Measurements from ENCODE around the gene AURKA. TPM values are rescaled to one million over a fixed set of nuclear protein-coding genes. Genes with fewer than 3 reads are reported as not detected.
"Not testable (repeated sequence)": the region's sequence is repeated elsewhere in the genome, so short reads cannot be mapped to it uniquely, and the experiment has no call there.

The AURKA gene
- total RNA-seq, 1 donor from 2014 or later = 64.8 TPM

- H3K4me3 Mint-ChIP-seq (ENCODE audit: low read depth) = peak overlapping the region; percentile 28
- H3K27ac Mint-ChIP-seq = peak overlapping the region; percentile 95
- peaks cover 4% of the 10 kb centered on the region for H3K9me3 Mint-ChIP-seq
- H3K36me3 Mint-ChIP-seq (ENCODE audit: low read depth) = peaks cover 56% of the 10 kb centered on the region
- H3K27me3 Mint-ChIP-seq (ENCODE audit: low read depth) = no peaks in the 10 kb centered on the region
- no peak for DNase-seq (ENCODE audit: low spot score)
- intact Hi-C loops (cut with micrococcal nuclease) = loop anchor here (1.0 kb wide), 1 partner anchor 22 kb away; no protein-coding TSS in a partner anchor
- H3K4me1 Mint-ChIP-seq (ENCODE audit: low read depth) = peaks cover 63% of the 10 kb centered on the region
Observed at GRCh38 chr20:56417911-56418310, 25.9 kb upstream of the AURKA start.

- Mint-ChIP-seq H3K27me3 (ENCODE audit: low read depth) (no peaks in the 10 kb centered on the region), H3K4me1 (ENCODE audit: low read depth) (peaks cover 62% of the 10 kb centered on the region), H3K36me3 (ENCODE audit: low read depth) (peaks cover 58% of the 10 kb centered on the region), H3K4me3 (ENCODE audit: low read depth) (no peak overlapping the region), H3K9me3 (peaks cover 6% of the 10 kb centered on the region), H3K27ac (peak overlapping the region; percentile 47)
- DNase-seq (ENCODE audit: low spot score) = no peak
- intact Hi-C loops (cut with micrococcal nuclease) = no loop called here
Observed at GRCh38 chr20:56417402-56417801, 25.4 kb upstream of the AURKA start.

- DNase-seq (ENCODE audit: low spot score) = no peak
- Mint-ChIP-seq H3K27ac (peak overlapping the region; percentile 90), H3K4me1 (ENCODE audit: low read depth) (peaks cover 60% of the 10 kb centered on the region), H3K9me3 (peaks cover 9% of the 10 kb centered on the region), H3K27me3 (ENCODE audit: low read depth) (no peaks in the 10 kb centered on the region), H3K36me3 (ENCODE audit: low read depth) (peaks cover 61% of the 10 kb centered on the region), H3K4me3 (ENCODE audit: low read depth) (peak overlapping the region; percentile 48)
- intact Hi-C loops (cut with micrococcal nuclease) = loop anchor here (1.0 to 2.0 kb wide), 3 partner anchors 14 to 53 kb away; partner anchors contain the start of genes AURKA, CSTF1 and RTF2
Observed at GRCh38 chr20:56414842-56415765, 23.1 kb upstream of the AURKA start.

GRCh38 chr20:56412949-56413348 is 20.9 kb upstream of the AURKA start:
- intact Hi-C loops (cut with micrococcal nuclease) = no loop called here
- peaks cover 64% of the 10 kb centered on the region for H3K36me3 Mint-ChIP-seq (ENCODE audit: low read depth)
- peak overlapping the region; percentile 92 for H3K27ac Mint-ChIP-seq
- peaks cover 51% of the 10 kb centered on the region for H3K4me1 Mint-ChIP-seq (ENCODE audit: low read depth)
- H3K4me3 Mint-ChIP-seq (ENCODE audit: low read depth) = peak overlapping the region; percentile 83
- no peaks in the 10 kb centered on the region for H3K27me3 Mint-ChIP-seq (ENCODE audit: low read depth)
- no peak for DNase-seq (ENCODE audit: low spot score)
- H3K9me3 Mint-ChIP-seq = peaks cover 9% of the 10 kb centered on the region

- intact Hi-C loops (cut with micrococcal nuclease) = no loop called here
- Mint-ChIP-seq H3K4me3 (ENCODE audit: low read depth) (peak overlapping the region; percentile 83), H3K9me3 (peaks cover 9% of the 10 kb centered on the region), H3K36me3 (ENCODE audit: low read depth) (peaks cover 64% of the 10 kb centered on the region), H3K27ac (peak overlapping the region; percentile 92), H3K4me1 (ENCODE audit: low read depth) (peaks cover 48% of the 10 kb centered on the region), H3K27me3 (ENCODE audit: low read depth) (no peaks in the 10 kb centered on the region)
- DNase-seq (ENCODE audit: low spot score) = no peak
Observed at GRCh38 chr20:56412473-56412790, 20.4 kb upstream of the AURKA start.

- no peak for DNase-seq (ENCODE audit: low spot score)
- Mint-ChIP-seq H3K27me3 (ENCODE audit: low read depth) (no peaks in the 10 kb centered on the region), H3K4me3 (ENCODE audit: low read depth) (peak within 1 kb of the TSS; percentile 83)
Observed at GRCh38 chr20:56411759-56412472, 19.9 kb upstream of the AURKA start, which contains the start of gene CASS4. CASS4 (plus strand) TSS chr20:56412260; CDS start chr20:56412459, 199 bp downstream.

GRCh38 chr20:56411287-56411686 is 19.3 kb upstream of the AURKA start:
- H3K4me1 Mint-ChIP-seq (ENCODE audit: low read depth) = peaks cover 38% of the 10 kb centered on the region
- intact Hi-C loops (cut with micrococcal nuclease) = not testable (repeated sequence)

More at GRCh38 chr20:56411759-56412472, 19.9 kb upstream of the AURKA start, which contains the start of gene CASS4:
- Mint-ChIP-seq H3K4me1 (ENCODE audit: low read depth) (peaks cover 44% of the 10 kb centered on the region), H3K9me3 (peaks cover 9% of the 10 kb centered on the region), H3K27ac (peak within 1 kb of the TSS; percentile 92), H3K36me3 (ENCODE audit: low read depth) (peaks cover 64% of the 10 kb centered on the region)
- intact Hi-C loops (cut with micrococcal nuclease) = no loop called here

GRCh38 chr20:56409956-56410355 is 17.9 kb upstream of the AURKA start:
- Mint-ChIP-seq H3K27ac (no peak overlapping the region), H3K4me3 (ENCODE audit: low read depth) (no peak overlapping the region), H3K9me3 (peaks cover 9% of the 10 kb centered on the region), H3K27me3 (ENCODE audit: low read depth) (no peaks in the 10 kb centered on the region), H3K36me3 (ENCODE audit: low read depth) (peaks cover 80% of the 10 kb centered on the region), H3K4me1 (ENCODE audit: low read depth) (peaks cover 37% of the 10 kb centered on the region)
- no peak for DNase-seq (ENCODE audit: low spot score)
- intact Hi-C loops (cut with micrococcal nuclease) = no loop called here

More at GRCh38 chr20:56411287-56411686, 19.3 kb upstream of the AURKA start:
- not testable (repeated sequence) for H3K9me3 Mint-ChIP-seq; H3K27me3 Mint-ChIP-seq (ENCODE audit: low read depth); DNase-seq (ENCODE audit: low spot score)
- peak overlapping the region; percentile 83 for H3K4me3 Mint-ChIP-seq (ENCODE audit: low read depth)
- peak overlapping the region; percentile 92 for H3K27ac Mint-ChIP-seq
- H3K36me3 Mint-ChIP-seq (ENCODE audit: low read depth) = peaks cover 69% of the 10 kb centered on the region

- Mint-ChIP-seq H3K36me3 (ENCODE audit: low read depth) (peaks cover 81% of the 10 kb centered on the region), H3K4me3 (ENCODE audit: low read depth) (no peak overlapping the region), H3K27me3 (ENCODE audit: low read depth) (no peaks in the 10 kb centered on the region), H3K27ac (no peak overlapping the region), H3K9me3 (peaks cover 9% of the 10 kb centered on the region), H3K4me1 (ENCODE audit: low read depth) (peaks cover 35% of the 10 kb centered on the region)
- intact Hi-C loops (cut with micrococcal nuclease) = no loop called here
- DNase-seq (ENCODE audit: low spot score) = no peak
Observed at GRCh38 chr20:56409521-56409920, 17.5 kb upstream of the AURKA start.

- DNase-seq (ENCODE audit: low spot score) = no peak
- intact Hi-C loops (cut with micrococcal nuclease) = no loop called here
- H3K36me3 Mint-ChIP-seq (ENCODE audit: low read depth) = peaks cover 79% of the 10 kb centered on the region
- H3K4me1 Mint-ChIP-seq (ENCODE audit: low read depth) = peaks cover 20% of the 10 kb centered on the region
- no peaks in the 10 kb centered on the region for H3K27me3 Mint-ChIP-seq (ENCODE audit: low read depth)
- no peak overlapping the region for H3K27ac Mint-ChIP-seq
- H3K4me3 Mint-ChIP-seq (ENCODE audit: low read depth) = no peak overlapping the region
- H3K9me3 Mint-ChIP-seq = no peaks in the 10 kb centered on the region
Observed at GRCh38 chr20:56406910-56407309, 14.9 kb upstream of the AURKA start.

GRCh38 chr20:56405356-56405755 is 13.3 kb upstream of the AURKA start:
- Mint-ChIP-seq H3K36me3 (ENCODE audit: low read depth) (peaks cover 83% of the 10 kb centered on the region), H3K4me1 (ENCODE audit: low read depth) (peaks cover 12% of the 10 kb centered on the region)
- DNase-seq (ENCODE audit: low spot score); H3K27me3 Mint-ChIP-seq (ENCODE audit: low read depth); intact Hi-C loops (cut with micrococcal nuclease); H3K27ac Mint-ChIP-seq; H3K4me3 Mint-ChIP-seq (ENCODE audit: low read depth); H3K9me3 Mint-ChIP-seq: not testable (repeated sequence)

GRCh38 chr20:56403465-56403864 is 11.4 kb upstream of the AURKA start:
- intact Hi-C loops (cut with micrococcal nuclease) = loop anchor here (5.0 kb wide), 1 partner anchor 114 kb away; no protein-coding TSS in a partner anchor
- Mint-ChIP-seq H3K27me3 (ENCODE audit: low read depth) (no peaks in the 10 kb centered on the region), H3K27ac (no peak overlapping the region), H3K36me3 (ENCODE audit: low read depth) (peaks cover 83% of the 10 kb centered on the region), H3K4me1 (ENCODE audit: low read depth) (peaks cover 21% of the 10 kb centered on the region), H3K9me3 (no peaks in the 10 kb centered on the region), H3K4me3 (ENCODE audit: low read depth) (no peak overlapping the region)
- no peak for DNase-seq (ENCODE audit: low spot score)

All from activated T-helper 2 cell treated with anti-CD3 and anti-CD28 coated beads, Interferon-gamma antibody, Interleukin-2, Interleukin-4, amounts not matched to agents 10 μg/mL and 5 μg/mL and 100 μg/mL, durations not matched to agents 14 hours and 24 hours and 36 hours (primary cell).